SK-MEL-5 (cell line): ENCODE measurements around the gene TMEM107. TPM values are rescaled to one million over a fixed set of nuclear protein-coding genes. Genes with fewer than 3 reads are reported as not detected.
"Not testable (repeated sequence)": the region's sequence is repeated elsewhere in the genome, so short reads cannot be mapped to it uniquely, and the experiment has no call there.

Experiments
- DNase-seq: peaks from one replicate; pipeline ENCODE4 v3.0.0-alpha.2; 2016; ENCODE audit warnings: low read depth, low spot score
- in situ Hi-C: cut with HindIII; loops from 2 replicates; pipeline ENCODE4 v1.10.0; 2016; ENCODE audit warnings: low sequenced_read_pairs, high pct_unique_total_duplicates, low pct_unique_long_range_greater_than_20kb
- polyA plus RNA-seq, 2 experiments: library from polyadenylated mRNA; depleted of rRNA; stranded (reverse); fragments of >200 nt; gene quantifications; 2 replicates each; pipeline ENCODE4 v1.2.3, GENCODE V29; 2015
- total RNA-seq: library from RNA; depleted of rRNA; stranded (reverse); fragments of >200 nt; shearing (Covaris generic); gene quantifications from 2 replicates; pipeline ENCODE4 v1.2.3, GENCODE V29; 2014; rRNA removed

The TMEM107 gene
- 17.0 and 19.1 TPM in 2 replicates for total RNA-seq
- 12.5 and 17.2 TPM in 2 replicates for polyA plus RNA-seq (2015; cell fraction: cytosol; rRNA removed)
- 22.1 and 27.9 TPM in 2 replicates for polyA plus RNA-seq (2015; cell fraction: nucleus; rRNA removed)

DNA sequence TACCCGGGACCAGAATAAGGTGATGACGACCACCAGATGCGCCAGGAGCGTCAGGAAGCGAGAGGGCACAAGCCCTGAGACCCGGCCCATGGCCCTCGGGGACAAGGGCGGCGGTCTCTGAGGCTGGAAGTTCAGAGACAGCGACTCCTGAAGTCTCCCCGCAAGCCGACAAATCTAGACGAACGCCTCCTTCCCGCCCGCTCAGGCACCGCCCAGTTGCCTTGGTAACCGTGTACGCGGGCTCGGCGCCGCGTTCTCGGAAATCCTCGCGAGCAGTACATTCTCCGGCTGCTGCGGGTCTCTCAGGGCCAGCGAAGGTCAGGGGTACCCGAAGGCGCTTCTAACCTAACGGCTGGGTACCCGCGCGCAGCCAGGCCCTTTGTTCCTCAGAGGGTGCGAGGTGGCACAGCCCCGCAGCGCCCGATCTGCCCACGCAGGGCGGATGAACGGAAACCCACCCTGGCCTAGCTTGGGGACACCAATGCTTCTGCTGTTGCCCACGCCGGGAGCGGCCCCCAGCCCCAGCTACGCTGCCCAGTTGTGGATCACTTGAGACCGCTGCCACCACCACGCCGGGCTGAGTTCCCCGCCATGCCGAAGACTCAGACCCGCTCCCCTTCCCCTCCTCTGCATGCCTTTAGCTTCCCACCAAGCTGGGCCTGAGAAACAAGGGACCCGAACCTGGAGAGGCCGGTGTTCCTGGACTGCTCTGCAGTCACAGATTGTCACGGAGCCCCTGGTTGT, at the start of gene TMEM107:
Gene TMEM107, minus strand, starts transcription at position 184 of the 744 bp plus-strand sequence. Its CDS starts 94 bp downstream, at position 90.
- peak; percentile 89 for DNase-seq
- in situ Hi-C loops, result no loop called here

GRCh38 chr17:8224891-8225812, 49.0 kb upstream of the TMEM107 start:
- in situ Hi-C loops, result no loop called here
- no peak for DNase-seq

DNA sequence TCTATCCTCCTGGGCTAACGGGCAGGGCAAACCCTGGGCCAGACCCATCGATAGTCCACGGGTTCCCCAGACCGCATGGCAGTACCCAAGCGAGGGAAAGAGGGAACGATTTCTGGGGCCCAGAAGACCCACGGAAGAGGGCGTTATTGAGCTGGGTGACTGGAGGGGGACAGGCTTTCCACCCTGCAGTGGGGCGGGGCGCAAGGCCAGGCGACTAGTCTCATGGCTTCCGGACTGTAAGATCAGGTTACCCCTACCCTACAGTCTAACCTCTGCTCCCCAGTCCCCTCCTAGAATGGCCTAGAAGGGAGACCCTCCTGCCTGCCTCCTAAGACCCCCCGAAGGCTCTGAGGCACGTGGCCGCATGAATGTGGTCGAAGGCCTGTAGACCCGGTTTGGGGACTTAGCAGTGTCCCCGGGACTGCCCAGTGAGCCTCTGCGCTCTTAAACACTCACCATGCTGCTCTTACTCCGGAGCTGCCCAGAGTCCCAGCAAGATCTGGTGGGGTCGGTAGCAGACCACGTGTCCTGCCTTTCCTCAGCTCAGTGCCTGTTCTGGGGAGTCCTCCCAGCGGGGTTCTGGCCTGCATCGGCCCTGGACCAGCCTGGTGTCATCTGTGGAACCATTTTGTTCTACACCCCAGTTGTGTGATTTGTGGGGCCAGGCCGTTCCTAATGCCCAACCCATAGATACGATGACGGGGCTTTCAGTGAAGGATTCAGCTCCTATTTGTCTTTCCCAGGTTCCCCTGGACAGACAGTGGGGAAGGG, 47.4 kb upstream of the TMEM107 start:
- in situ Hi-C loops, result no loop called here
- peak; percentile 71 for DNase-seq

GRCh38 chr17:8222630-8223355, 46.6 kb upstream of the TMEM107 start:
- in situ Hi-C loops, result no loop called here
- DNase-seq, result peak; percentile 96

DNA sequence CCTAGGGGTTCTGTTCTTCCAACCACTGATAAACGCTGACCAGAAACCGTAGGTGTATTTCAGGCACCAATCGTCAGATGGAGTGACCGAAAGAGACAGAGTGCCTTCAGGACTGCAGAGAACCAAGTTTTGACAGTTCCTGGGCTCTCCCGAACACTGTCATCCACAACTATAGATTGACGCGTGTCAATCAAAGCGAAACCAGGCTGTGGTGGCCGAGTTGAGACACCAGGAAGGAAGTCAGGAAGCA, 46.1 kb upstream of the TMEM107 start:
- no peak for DNase-seq
- in situ Hi-C loops, result no loop called here

- DNase-seq, result peak; percentile 94
- in situ Hi-C loops, result no loop called here
Measured at GRCh38 chr17:8221663-8222379, 45.6 kb upstream of the TMEM107 start.

DNA sequence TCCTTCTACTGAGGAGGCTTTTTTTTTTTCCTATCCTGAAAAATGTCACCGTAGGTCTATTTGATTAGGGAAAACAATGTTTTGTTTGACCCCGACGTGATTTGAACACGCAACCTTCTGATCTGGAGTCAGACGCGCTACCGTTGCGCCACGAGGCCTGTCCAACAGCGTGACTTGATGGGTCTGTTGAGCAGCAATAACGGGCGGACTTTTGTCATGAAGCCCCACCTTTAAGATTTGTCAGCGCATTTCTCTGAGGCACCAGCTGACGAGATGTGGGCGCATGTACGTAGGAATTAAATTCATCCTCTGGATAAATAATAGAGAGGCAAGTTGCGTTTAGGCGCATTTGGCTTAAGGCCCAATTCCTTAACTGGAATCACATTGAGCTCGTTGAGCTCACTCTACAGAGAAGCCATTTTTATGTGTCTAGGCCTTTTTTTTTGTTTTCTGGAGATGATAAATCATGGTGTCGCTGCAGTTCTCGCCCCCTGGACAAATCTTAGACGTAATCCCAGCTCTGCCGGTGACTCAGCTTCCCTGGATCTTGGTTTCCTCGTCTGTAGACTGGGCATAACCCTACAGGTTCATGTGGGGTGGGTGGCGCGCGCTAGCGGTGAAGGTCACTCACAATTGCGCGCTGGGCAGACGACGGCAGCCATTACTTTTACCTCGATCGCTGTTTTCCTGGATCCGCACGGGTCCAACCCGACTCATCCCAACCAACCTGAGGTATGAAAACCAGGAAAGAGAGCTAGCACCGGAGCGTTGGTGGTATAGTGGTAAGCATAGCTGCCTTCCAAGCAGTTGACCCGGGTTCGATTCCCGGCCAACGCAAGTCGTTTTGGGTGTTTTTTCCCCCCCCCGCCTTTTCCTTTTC, 44.8 kb upstream of the TMEM107 start:
- DNase-seq, result peak; percentile 95
- in situ Hi-C loops, result no loop called here

DNA sequence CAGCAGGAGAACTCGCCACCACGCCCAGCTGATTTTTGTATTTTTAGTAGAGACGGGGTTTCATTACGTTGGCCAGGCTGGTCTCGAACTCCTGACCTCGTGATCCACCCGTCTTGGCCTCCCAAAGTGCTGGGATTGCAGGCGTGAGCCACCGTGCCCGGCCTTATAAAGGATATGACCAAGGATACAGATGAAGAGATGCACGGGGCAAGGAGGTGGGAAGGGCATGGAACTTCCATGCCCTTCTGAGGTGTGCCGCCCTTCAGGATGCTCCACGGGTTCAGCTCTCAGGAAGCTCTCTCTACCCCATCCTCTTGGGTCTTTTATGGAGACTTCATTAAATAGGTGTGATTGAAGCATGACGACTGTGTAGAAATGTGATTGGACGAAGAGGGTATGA, 37.8 kb upstream of the TMEM107 start:
- in situ Hi-C loops, DNase-seq: not testable (repeated sequence)

DNA sequence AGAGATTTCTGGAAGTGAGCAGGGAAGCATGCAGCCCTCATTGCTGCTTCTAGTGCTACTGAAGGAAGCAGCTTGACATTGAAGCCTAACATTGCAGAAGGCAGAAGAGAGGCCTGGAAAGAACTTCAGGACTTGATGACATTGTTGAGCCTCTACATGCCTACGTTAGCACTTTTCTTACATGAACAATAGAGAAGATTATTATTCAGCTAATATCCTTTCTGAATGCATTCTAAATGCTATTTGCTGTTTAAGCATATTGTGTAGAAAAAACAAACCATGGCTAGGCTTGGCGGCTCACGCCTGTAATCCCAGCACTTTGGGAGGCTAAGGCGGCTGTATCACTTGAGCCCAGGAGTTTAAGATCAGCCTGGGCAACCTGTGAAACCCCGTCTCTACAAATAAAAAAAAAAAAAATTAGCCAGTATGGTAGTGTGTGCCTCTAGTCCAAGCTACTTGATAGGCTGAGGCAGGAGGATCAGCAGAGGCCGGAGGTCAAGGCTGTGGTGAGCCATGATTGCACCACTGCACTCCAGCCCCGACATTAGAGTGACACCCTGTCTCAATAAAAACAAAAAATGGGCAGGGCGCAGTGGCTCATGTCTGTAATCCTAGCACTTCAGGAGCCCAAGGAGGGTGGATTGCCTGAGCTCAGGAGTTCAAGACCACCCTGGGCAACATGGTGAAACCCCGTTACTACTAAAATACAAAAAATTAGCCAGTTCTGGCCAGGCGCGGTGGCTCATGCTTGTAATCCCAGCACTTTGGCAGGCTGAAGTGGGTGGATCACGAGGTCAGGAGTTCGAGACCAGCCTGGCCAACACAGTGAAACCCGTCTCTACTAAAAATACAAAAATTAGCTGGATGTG, 36.4 kb upstream of the TMEM107 start:
- in situ Hi-C loops, result no loop called here
- no peak for DNase-seq

GRCh38 chr17:8210761-8211458, 34.7 kb upstream of the TMEM107 start:
- in situ Hi-C loops, result no loop called here
- DNase-seq, result no peak

DNA sequence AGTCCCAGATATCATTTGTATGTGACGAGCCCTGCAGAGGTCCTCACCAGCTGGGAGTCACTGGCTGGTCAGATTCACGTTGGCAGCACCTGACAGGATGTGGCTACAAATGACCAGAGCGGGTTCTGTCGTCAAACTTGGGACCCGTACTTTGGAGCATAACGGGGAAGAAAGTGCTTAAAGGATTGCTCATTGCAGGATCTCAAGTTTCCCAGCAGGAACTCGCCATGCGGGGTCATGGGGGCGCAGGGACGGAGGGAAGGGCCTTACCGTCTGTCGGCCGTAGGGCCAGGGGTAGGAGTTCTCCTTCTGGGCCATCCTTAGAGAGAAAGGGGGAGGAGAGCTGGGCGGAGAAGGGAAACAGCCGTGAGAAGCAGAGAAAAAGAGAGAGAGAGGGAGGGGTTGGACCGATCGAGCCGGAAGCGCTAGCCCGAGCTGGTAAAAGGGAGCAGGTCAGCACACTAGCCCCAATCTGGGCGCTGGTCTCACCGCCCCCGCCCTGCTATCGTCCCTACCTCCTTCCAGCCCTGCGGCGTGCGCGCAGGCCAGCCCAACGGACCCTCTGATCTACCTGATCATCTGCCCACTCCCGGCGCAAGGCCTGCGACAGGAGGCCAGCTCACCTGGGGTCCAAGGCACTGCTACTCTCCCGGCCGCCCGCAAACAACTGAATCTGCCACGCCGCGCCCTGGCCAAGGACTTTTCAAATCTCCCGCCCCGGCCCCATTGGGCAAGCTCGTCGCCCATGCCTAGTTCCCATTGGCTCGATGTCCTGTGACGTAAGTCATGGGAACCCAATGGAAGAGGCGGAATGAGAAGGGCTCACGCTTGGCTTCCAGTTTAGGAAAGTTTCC, 34.0 kb upstream of the TMEM107 start, which contains the start of gene AURKB:
Gene AURKB, minus strand, starts transcription at position 669 of the 854 bp plus-strand sequence. Its CDS starts 351 bp downstream, at position 318.
- in situ Hi-C loops, result no loop called here
- peak; percentile 99 for DNase-seq

- no peak for DNase-seq
- in situ Hi-C loops, result no loop called here
Measured at GRCh38 chr17:8206536-8206935, 30.4 kb upstream of the TMEM107 start.

DNA sequence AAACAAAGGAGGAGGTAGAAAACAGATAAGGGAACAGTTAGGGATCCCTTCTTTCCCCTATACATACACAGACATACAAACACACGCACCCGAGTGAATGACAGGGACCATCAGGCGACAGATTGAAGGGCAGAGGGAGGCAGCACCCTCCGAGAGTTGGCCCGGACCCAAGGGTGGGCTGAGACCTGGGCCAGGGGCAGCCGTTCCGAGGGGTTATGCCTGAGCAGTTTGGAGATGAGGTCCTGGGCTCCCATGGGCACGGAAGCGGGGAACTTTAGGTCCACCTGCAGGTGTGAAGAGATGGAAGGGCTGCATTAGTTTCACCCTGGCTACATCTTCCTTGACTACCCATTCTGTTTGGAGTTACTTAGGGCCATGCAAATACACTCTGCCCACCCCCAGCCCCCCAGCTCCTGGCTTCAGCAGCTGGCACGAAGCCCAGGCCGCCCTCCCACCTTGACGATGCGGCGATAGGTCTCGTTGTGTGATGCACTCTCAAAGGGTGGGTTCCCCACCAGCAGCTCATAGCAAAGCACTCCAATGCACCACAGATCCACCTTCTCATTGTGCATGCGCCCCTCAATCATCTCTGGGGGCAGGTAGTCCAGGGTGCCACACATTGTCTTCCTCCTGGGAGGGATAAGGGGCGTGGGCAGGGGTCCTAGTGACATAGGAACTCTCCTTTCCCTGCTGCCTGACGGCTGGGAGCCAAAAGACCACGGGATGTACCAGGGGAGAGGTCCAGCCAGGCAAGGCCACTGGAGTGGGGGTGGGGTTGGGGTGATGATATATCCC, 28.8 kb upstream of the TMEM107 start:
- DNase-seq, result no peak
- in situ Hi-C loops, result no loop called here
